HG03060 (cell line): Measurements from ENCODE around the gene P4HA3.
"Not testable (repeated sequence)": the region's sequence is repeated elsewhere in the genome, so short reads cannot be mapped to it uniquely, and the experiment has no call there.

Source experiments
- ATAC-seq: cut with Tn5 transposase; IDR thresholded peaks from one replicate; pipeline ENCODE4 v1.9.1; 2021; ENCODE audit warnings: low read depth, moderate number of reproducible peaks; ENCODE audit not compliant: unreplicated experiment

The P4HA3 gene

DNA sequence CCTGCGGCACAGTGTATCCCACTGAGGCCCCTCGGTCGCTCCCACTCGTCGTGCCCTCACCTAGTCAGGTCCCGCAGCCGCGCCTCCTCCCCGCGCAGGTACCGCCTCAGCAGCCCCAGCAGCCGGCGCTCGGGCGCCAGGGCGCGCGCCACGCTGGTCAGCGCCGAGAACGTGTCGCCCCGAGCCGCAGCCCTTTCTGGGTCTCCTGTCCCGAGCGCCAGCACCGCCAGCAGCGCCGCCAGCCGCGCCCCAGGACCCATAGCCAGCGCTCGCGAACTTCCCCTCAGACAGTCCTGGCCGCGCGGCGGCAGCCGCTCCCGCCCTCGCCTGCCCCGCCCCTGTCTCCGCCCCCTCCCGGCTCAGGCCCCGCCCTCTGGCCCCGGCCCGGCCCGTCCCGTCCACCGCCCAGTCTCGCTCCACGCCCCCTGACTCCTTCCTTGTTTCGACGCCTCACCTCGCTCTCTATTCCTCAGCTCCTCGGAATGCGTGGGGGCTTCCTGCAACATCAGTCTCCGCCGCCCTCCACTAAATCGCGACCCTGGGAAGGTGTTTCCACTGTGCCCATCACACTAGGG is at the start of gene P4HA3:
P4HA3 (minus strand) TSS at position 289 of the 575 bp plus-strand sequence; CDS start at position 260, 29 bp downstream.
- ATAC-seq, result no peak

DNA sequence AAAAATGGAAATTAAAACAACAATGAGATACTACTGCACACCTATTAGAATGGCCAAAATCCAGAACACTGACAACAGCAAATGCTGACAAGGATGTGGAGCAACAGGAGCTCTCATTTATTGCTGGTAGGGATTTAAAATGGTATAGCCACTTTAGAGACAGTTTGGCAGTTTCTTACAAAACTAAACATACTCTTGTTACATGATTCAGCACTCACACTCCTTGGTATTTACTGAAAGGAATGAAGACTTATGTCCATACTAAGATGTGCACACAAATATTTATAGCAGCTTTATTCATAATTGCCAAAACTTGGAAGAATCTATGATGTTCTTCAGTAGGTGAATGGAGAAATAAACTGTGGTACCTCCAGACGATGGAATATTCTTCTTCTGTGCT is 46.0 kb upstream of the P4HA3 start:
- ATAC-seq, result no peak

DNA sequence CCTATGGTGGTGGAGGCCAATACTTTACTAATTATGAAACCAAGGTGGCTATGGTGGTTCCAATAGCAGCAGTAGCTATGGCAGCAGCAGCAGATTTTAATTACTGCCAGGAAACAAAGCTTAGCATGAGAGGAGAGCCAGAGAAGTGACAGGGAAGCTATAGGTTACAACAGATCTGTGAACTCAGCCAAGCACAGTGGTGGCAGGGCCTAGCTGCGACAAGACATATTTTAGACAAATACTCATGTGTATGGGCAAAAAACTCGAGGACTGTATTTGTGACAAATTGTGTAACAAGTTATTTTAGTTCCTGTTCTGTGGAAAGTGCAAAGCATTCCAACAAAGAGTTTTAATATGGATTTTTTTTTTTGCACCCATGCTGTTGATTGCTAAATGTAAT is 44.2 kb upstream of the P4HA3 start:
- ATAC-seq, result no peak

DNA sequence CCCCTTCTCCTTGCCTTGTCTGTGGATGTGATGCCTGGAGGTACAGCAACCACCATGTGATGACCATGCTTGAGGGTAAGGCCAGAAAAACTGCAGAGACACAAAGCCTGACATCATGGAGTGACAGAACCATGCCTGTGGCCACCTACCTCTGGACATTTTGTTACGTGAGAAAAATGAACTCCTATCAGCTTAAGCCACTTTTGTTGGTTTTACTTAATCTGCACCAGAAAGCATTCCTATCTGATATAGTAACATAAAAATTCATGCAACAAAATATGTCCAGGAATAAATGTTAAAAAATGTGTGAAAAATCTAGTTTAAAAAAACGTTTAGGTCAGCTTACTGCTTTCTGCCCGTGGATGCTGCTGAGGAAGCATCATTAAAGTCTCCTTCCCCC is 42.6 kb upstream of the P4HA3 start:
- ATAC-seq, result no peak

DNA sequence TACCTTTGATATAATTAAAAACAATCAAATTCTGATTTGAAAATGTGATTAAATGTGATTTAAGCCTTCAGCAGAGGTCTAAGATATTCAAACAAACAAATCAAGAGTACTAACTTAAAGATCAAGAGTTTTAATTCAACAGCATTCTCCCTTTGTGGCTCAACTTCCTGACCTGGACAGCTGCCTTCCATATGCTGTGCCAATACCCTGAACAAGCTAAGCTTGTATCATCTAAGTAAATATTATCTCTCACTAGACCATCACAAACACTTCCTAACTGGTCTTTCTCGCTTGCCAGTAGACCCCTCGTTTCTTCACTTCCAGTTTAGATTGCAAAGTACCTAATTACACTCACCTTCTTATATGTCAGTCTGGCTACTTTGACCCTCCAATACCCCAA is 35.9 kb upstream of the P4HA3 start:
- no peak for ATAC-seq

DNA sequence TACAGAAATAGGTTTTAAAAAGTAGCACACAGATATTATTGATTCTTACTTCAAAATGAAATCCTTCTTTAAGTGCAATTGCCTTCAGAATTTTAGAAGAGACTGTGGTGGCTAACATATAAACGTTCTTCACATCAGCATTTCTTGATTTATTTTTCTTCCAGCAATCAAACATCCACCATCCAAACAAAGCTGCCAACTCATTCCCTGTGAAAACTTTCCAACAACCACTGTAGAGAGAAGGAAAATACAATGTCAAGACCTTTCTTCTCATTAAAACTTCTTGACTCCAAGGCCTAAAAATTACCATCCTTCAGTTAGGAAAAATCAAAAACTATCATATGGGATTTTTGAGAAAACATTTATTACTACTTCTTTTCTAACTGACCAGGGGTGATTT is 34.0 kb upstream of the P4HA3 start:
- no peak for ATAC-seq

DNA sequence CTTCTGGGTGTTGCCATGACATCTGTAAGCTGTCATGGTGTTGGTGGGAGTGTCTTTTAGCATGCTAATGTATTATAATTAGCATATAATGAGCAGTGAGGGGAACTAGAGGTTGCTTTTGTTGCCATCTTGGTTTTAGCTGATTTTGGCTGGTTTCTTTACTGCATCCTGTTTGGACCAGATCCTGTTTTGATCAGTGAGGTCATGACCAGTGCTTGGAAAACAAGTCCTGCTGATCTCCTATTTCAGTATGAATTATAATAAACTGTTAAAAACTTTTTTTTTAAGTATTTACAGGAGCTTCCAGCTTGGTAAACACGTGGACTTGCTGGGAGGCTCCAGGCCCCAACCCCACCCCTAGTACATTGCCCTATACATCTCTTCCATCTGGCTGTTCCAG is 30.5 kb upstream of the P4HA3 start:
- no peak for ATAC-seq

DNA sequence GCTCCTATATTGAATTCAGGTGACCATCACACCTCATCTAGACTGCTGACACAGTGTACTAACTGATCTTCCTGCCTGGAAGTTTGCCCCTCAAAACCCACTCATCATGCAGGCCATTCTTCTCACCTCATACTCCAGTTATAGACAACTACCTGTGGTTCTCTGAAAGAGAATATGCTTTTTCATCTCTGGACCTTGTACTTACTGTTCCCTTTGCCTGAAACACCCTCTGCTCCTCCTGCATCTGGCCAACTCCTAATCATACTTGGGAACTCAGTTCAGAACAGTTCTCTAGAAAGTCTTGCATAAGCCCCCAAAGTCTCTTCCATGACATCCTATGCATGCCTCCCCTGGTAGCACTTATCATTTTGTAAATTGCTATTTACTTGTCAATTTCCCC is 28.2 kb upstream of the P4HA3 start:
- ATAC-seq, result no peak

DNA sequence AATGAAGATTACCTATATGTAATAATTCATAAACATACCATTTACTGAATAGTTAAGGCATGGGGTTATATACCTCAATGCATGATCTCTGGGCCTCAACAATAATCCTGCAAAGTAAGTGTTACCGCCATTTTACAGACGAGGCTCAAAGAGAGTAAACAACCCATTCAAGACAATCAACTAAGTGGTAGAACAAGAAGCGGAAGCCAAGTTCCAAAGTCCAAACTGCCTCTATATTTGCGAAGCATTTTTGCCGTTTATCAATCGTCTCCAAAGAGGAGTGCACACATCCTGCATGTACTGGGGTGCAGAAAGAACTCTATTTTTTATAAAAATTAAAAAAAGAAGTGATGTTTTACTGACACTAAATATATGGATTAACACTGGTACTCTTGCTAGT is 27.5 kb upstream of the P4HA3 start:
- no peak for ATAC-seq

DNA sequence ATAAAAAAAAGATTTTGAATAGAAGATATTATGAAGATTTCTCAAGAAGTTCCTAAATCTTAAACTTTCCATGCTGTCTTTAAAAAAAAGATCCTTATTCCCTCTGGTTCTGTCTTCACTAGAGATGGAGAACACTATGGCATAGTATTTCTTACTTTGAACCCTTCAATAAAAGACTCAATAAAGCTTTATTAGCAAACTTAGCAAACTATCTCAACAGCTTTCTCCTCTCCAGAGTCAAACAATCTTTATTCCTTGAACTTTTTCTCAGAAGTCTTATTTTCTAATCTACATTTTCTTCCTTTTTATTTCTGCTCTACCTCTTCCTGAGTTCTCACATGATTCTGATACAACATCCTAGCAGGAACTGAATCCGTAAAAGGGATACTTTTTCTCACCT is 21.8 kb upstream of the P4HA3 start:
- no peak for ATAC-seq

DNA sequence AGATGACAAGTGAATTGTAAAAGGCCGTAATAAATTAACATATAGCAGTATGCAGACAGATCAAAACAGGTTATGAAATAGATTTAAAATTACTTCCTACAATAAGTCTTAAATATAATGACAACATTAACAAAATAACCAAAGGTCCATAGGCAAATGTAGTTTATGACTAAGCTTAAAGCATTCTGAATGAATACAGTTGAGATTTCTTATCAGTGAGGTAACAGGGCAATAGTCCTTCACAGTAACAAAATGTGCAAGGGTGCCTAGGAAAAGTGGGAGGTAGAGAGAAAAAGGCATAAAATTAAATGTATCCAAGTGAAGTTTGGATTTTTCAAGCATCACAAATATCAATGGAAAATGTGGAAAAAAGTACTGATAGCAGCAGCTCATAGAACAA is 20.9 kb upstream of the P4HA3 start:
- ATAC-seq, result no peak

DNA sequence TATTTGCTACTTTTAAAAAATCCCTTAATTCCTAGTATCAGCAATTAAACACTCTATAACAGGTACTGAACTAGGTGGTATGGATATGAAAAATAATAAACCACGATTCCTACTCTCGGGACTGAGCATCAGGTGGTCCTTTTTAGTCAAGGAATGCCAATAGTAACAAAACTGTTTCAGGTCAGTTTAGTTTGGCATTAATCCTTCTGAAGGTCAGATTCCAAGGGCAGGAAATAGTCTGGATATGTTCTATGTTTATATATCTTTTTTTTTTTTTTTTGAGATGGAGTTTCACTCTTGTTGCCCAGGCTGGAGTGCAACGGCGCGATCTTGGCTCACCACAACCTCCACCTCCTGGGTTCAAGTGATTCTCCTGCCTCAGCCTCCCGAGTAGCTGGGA is 19.6 kb upstream of the P4HA3 start:
- ATAC-seq, result not testable (repeated sequence)

DNA sequence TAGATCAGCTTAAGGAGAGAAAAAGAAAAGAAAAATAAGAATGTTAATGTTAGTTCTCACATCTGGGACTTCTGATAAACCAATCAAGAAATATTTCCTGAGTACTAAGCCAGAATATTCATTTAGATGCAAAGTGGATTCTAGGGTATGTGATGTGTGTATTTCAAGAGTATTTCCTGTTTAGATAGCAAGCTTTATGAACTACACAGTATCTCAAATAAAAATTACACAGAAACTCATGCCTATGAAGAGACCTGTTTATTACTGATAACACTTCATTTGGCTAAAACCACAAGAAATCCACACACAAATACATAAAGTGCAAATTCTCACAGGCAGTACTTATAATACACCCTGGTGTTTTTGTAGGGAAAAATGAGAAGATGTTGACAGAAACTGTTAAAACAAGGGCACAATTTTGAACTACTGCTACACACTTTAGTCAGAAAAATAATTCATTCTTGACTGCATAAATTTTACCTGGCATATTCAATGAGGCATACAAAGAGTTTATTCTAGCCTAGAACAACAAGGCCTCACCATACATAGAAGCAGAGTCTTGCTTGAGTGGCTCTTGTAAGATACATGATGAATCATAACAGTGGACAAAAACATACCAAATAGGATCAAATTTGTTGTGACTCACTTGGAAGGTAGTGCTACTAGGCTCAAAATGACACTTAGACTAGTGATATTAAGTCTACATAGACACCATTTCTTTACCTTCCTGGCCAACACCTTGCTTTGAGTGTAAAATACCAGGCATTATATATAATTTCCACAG is 18.8 kb upstream of the P4HA3 start:
- ATAC-seq, result no peak

DNA sequence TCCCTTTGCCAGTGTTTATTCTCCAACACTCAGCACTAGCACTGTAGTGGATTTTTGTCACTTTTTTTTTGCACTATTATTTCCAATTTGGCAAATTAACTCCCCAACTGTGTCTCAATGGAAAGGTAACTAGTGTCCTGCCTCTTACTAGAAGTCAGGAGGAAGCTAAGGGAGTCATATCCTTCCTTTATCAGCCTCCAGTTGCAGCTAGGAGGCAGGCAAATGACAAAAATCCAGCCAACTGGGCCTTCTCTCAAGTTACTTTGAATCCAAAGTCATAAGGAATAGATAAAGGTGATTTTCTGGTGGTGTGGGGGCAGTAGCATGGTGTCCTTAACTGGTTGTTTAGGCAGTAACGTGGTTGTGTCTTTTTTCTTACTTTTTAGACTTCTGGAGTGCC is 15.6 kb upstream of the P4HA3 start:
- ATAC-seq, result no peak

DNA sequence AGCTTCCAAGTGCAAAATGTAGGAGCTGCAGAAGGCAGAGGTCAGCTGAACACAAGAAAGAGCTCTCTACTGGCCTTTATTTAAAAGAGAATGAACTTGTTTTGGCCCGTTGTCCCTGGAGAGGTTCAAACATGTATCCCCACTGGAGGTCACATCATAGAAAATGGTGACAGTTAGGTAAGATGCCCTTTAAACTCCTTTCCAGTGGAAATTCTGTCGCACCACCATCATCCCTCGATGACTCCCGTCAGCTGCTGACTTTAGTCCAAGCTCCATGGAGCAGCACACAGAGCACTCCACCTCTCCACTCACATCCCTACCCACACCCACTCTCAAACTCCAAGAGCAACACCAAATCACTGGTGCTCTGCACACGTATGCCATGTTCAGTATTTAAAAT is 15.2 kb upstream of the P4HA3 start:
- no peak for ATAC-seq

DNA sequence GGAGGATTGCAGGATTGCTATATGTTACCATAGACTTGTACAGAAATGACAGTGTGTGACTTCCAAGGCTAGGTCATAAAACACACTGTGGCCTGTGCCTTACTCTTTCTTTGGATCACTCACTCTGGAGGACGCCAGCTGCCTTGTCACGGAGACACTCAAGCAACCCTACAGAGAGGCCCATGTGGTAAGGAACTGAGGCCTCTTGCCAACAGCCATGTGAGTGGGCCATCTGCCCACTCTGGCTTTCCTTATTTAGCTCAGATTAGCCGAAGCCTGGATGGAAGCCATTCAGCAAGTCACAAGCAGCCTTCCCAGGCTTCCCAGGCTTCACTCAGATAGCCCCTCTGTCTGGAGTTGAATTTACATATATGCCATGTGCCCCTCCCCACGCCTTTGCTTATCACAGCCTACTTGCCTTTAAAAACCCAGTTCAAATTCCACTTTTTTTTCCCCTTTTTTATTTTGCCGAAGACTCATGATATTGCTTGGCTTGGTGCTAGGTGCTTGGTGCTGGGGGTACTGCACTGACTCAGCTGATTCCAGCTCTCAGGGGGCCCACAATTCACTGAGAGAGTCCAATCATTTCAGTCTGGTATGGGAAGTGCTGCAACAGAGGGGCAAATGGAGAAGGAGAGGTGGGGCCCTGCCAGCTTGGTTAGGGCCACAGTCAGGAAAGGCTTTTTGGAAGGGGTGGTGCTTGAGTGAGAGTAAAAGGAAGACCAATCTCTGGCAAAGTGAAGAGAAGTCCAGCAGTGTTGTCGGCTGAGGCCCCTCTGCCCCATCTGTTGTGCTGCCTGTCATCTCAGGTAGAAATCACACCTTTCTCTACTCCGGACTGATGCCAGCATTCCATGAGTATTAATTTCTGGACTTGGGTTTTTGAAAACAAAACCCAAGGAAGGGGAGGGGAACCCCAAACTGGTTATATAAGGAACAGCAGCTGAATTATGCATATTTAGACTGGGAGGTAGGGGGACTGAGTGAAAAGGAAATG is 14.5 kb upstream of the P4HA3 start:
- ATAC-seq, result no peak

DNA sequence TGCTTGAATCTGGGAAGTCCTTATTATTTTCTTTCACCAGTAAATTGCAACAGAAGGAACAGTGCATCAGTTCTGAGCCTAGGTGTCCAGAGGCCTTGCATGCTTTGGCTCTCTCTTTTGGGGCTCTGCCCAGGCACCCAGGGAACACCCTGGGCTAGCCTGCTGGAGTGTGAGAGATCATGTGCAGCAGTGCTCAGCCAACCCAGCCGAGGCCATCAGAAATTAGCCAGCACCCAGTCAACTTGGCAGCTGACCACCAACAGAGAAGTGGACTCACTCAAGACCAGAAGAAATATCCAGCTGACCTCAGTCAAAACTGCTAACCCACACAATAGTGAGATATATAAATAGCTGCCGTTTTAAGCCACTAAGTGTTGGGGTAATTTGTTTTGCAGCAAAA is 11.2 kb upstream of the P4HA3 start:
- ATAC-seq, result no peak

DNA sequence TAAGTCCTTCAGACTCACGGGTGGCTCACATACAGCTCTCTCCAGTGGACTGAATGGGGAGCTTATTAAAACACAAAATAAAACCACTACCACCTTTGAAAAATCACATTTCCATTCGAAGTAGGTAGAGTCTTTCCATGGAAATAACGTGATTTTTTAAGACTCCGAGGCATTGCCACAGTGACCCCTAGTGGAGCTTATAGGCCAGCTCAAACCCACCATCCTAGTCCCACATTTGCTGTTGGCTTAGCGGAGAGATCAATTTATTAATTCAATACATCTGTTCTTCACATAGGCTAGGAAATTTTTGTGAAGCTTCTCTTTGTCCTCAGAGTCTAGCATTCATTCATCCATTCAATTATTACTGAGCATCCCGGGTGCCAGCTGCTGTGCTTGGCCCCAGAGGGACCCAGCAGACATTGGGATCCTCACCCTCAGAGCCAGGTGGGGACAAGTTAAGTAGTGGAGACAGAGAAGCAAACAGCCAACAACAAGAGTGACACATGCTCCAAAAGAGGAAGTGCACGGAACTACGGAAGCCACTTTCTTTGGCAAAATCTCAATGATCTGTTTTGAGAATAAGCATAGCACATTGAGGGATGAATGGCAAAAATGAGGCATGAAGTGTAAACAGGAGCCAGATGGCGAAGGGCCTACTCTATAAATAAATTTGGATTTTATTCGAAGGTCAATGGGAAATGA is 10.2 kb upstream of the P4HA3 start:
- no peak for ATAC-seq

DNA sequence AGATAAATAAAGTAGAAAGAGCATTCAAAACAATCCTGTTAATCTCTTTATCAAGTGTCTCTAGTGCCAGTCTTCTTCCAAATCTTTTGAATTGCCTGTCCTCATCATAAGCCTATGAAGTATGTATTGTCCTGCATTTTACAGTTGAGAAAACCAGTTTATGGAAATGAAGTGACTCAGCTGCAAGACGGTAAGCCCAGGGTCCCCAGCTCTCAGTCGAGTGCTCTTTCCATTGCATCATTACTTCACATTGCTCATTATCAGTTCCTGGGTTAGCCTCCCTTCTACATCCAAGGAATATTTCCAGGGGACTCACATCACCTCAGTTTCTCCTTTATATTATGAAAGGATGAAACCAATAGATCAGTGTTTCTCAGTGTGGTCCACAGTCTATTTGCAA is 9.1 kb upstream of the P4HA3 start:
- no peak for ATAC-seq

DNA sequence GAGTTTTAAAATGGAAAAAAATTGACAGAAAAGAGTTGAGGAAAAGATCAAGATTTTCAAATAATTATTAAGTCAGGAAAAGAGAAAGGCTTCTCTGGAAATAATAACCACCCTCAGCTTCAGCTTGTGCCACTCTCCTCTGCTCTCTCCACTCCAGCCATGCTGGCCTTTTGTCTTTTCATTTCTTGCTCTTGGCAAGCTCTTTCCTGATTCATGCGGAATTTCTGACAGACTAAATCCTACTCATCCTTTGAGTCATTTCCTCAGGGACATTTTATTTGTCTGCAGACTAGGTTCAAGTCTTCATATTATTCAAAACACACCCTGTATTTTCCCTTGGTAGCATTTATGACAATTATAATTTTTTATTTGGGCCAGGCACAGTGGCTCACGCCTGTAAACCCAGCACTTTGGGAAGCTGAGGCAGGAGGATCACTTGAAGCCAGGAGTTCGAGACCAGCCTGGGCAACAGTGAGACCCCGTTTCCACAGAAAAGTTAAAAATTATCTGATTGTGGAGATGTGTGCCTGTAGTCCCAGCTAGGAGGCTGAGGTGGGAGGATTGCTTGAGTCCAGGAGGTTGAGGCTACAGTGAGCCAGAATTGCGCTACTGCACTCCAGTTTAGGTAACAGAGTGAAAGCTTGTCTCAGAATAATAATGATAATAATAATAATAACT is 7.8 kb upstream of the P4HA3 start:
- no peak for ATAC-seq
